ENCODE measurements around the gene THRA. TPM values are rescaled to one million over a fixed set of nuclear protein-coding genes. Genes with fewer than 3 reads are reported as not detected.

The THRA gene
- polyA plus RNA-seq, 1 donor (not counting 4 experiments of a cell fraction or from before 2014, with no cell fraction given), result 4.5 TPM

DNA sequence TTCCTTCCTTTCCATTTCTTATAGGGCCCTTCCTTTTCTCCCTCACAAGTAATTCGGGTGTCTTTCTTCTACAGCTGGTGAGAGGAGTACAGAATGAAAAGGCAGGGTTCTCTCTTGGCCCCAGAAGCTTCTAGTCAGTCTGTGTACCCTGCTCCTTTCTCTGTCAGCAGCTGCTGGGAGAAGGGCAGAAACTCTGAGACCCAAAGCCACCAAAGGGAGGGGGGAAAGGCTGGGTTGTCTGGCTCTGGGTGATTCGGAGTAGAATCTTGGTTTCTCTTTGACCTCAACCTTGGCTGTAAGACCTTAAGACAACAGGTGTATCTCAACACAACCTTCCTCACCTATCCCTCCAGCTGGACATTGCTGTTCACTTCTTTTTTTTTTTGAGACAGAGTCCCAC lies 40.9 kb downstream of the THRA start:
- no peak overlapping the region for H3K4me2 ChIP-seq (ENCODE audit: control insufficient read depth, extremely low read depth, insufficient read depth, low read depth, low read length)
- peaks cover 0 to 1% of the 10 kb centered on the region in 2 experiments for H3K36me3 ChIP-seq (ENCODE audit: control insufficient read depth in 2 of 2, extremely low read depth in 1 of 2, insufficient read depth in 2 of 2, low read length in 2 of 2)
- H3K9me1 ChIP-seq (ENCODE audit: control insufficient read depth, extremely low read depth, insufficient read depth, low read length), result no peaks in the 10 kb centered on the region
- TF ChIP-seq EZH2 (IDR thresholded peaks at IDR 0.05; ENCODE audit: low read length), result no peak
- TF ChIP-seq, protein P1, sequence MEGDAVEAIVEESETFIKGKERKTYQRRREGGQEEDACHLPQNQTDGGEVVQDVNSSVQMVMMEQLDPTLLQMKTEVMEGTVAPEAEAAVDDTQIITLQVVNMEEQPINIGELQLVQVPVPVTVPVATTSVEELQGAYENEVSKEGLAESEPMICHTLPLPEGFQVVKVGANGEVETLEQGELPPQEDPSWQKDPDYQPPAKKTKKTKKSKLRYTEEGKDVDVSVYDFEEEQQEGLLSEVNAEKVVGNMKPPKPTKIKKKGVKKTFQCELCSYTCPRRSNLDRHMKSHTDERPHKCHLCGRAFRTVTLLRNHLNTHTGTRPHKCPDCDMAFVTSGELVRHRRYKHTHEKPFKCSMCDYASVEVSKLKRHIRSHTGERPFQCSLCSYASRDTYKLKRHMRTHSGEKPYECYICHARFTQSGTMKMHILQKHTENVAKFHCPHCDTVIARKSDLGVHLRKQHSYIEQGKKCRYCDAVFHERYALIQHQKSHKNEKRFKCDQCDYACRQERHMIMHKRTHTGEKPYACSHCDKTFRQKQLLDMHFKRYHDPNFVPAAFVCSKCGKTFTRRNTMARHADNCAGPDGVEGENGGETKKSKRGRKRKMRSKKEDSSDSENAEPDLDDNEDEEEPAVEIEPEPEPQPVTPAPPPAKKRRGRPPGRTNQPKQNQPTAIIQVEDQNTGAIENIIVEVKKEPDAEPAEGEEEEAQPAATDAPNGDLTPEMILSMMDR (optimal IDR thresholded peaks at IDR 0.05 in 1 of 3, IDR thresholded peaks at IDR 0.05 in 1 of 3, conservative IDR thresholded peaks at IDR 0.05 in 1 of 3; ENCODE audit: extremely low read depth in 1 of 3, insufficient read depth in 2 of 3, low read length in 3 of 3), result no peak
- H3K4me3 ChIP-seq (ENCODE audit: control insufficient read depth in 2 of 3, extremely low read depth in 1 of 3, insufficient read depth in 2 of 3, low read depth in 1 of 3, low read length in 3 of 3), result no peak overlapping the region
- no peak overlapping the region for H3K27ac ChIP-seq (ENCODE audit: control insufficient read depth, insufficient read depth, low read length)
- H3K4me1 ChIP-seq (ENCODE audit: control insufficient read depth, extremely low read depth, insufficient read depth, low read length), result peaks cover 45% of the 10 kb centered on the region
- no peak overlapping the region for H2AFZ ChIP-seq (ENCODE audit: control insufficient read depth, low read length)
- no peak for FAIRE-seq
- no peak overlapping the region for H3K9ac ChIP-seq (ENCODE audit: control insufficient read depth, extremely low read depth, insufficient read depth, low read length)
- DNase-seq (ENCODE audit: low read depth, low spot score), result no peak
- dilution Hi-C loops (cut with MboI; ENCODE audit: extremely low pct_ligation_motif_present, low sequenced_read_pairs), result no loop called here
- peaks cover 9% of the 10 kb centered on the region for H3K79me2 ChIP-seq (ENCODE audit: control insufficient read depth, insufficient read depth, low read length)
- H3K9me3 ChIP-seq (ENCODE audit: control insufficient read depth, low read depth, low read length), result no peaks in the 10 kb centered on the region
- no peaks in the 10 kb centered on the region for H4K20me1 ChIP-seq (ENCODE audit: control insufficient read depth, extremely low read depth, insufficient read depth, low read length)
- H3K27me3 ChIP-seq (ENCODE audit: control insufficient read depth, extremely low read depth, insufficient read depth, low read length), result no peaks in the 10 kb centered on the region

DNA sequence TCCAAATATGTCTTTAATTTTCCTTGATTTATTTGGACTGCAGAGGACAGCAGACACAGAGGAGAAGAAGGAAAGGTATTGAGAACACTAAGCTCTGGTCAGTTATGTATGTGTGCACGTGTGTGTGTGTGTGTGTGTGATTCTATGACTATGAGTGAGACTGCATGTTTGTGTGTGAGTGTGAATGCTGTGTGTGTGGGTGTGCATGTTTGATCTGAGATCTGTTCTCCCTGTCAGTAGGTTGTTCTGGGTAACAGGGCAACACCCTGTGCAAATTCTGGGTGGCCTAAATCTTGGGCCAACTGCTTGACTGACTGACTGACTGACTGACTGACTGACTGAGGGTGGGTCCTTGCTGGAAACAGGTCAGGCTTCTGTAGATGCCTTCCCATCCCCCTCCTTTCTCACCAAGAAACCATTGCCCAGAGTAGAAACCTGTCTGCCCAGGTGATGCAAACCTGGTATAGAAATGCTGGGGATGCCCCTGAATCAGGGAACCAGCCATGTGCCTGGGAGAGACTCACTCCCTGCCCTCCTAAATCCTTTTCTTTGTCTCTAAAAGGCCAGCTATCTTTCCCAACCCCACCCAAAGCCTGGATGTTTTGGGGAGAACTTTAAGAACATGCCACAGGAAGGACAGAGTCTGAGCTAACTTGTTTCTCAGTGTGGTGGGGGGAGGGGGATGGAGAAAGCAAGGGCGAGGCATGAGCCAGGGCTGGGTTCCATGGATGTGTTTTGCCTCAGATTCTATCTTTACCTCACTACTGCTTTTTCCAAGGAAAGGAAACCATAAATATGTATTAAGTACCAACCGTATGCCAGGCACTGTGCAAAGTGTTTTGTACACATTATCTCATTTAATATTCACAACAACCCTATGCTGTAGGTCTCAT lies 42.1 kb downstream of the THRA start:
- peak overlapping the region; percentile 24 for H3K4me2 ChIP-seq (ENCODE audit: control insufficient read depth, extremely low read depth, insufficient read depth, low read depth, low read length)
- H3K9me1 ChIP-seq (ENCODE audit: control insufficient read depth, extremely low read depth, insufficient read depth, low read length), result no peaks in the 10 kb centered on the region
- H3K79me2 ChIP-seq (ENCODE audit: control insufficient read depth, insufficient read depth, low read length), result peaks cover 4% of the 10 kb centered on the region
- peak overlapping the region; percentile 47 for H3K9ac ChIP-seq (ENCODE audit: control insufficient read depth, extremely low read depth, insufficient read depth, low read length)
- dilution Hi-C loops (cut with MboI; ENCODE audit: extremely low pct_ligation_motif_present, low sequenced_read_pairs), result no loop called here
- FAIRE-seq, result no peak
- no peak overlapping the region for H2AFZ ChIP-seq (ENCODE audit: control insufficient read depth, low read length)
- peak overlapping the region; percentile 38 for H3K27ac ChIP-seq (ENCODE audit: control insufficient read depth, insufficient read depth, low read length)
- no peak for DNase-seq (ENCODE audit: low read depth, low spot score)
- no peak overlapping the region for H3K4me3 ChIP-seq (ENCODE audit: control insufficient read depth in 2 of 3, extremely low read depth in 1 of 3, insufficient read depth in 2 of 3, low read depth in 1 of 3, low read length in 3 of 3)
- H3K4me1 ChIP-seq (ENCODE audit: control insufficient read depth, extremely low read depth, insufficient read depth, low read length), result peaks cover 51% of the 10 kb centered on the region
- H4K20me1 ChIP-seq (ENCODE audit: control insufficient read depth, extremely low read depth, insufficient read depth, low read length), result no peaks in the 10 kb centered on the region
- no peaks in the 10 kb centered on the region for H3K9me3 ChIP-seq (ENCODE audit: control insufficient read depth, low read depth, low read length)
- TF ChIP-seq, protein P1 (optimal IDR thresholded peaks at IDR 0.05 in 1 of 3, IDR thresholded peaks at IDR 0.05 in 1 of 3, conservative IDR thresholded peaks at IDR 0.05 in 1 of 3; ENCODE audit: extremely low read depth in 1 of 3, insufficient read depth in 2 of 3, low read length in 3 of 3), result no peak
- TF ChIP-seq EZH2 (IDR thresholded peaks at IDR 0.05; ENCODE audit: low read length), result no peak
- no peaks in the 10 kb centered on the region for H3K36me3 ChIP-seq (ENCODE audit: control insufficient read depth in 2 of 2, extremely low read depth in 1 of 2, insufficient read depth in 2 of 2, low read length in 2 of 2)
- H3K27me3 ChIP-seq (ENCODE audit: control insufficient read depth, extremely low read depth, insufficient read depth, low read length), result no peaks in the 10 kb centered on the region
